GM19467 (cell line): ENCODE measurements around the gene UQCRFS1.

ENCODE experiments used
- ATAC-seq: cut with Tn5 transposase; IDR thresholded peaks from one replicate; pipeline ENCODE4 v1.9.1; 2021; ENCODE audit warnings: mild to moderate bottlenecking, moderate library complexity; ENCODE audit not compliant: unreplicated experiment

Gene UQCRFS1

DNA sequence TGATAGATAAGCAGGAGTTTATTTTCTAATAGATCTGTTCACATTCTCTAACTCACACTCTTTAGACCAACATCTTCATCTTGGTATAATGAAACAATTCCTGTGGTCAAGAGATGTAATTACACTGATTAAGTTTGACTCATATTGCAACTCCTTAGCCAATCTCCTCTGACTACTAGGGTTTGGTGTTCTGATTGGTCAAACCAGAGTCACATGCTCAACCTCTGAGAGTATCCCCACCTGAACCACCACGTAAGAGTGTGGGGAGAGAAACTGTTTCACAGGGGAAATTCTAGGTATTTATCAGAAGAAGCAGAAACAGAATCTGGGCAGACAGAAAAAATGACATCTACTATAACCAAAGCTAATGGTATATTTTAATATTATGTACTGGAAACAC is 42.4 kb downstream of the UQCRFS1 start:
- no peak for ATAC-seq

DNA sequence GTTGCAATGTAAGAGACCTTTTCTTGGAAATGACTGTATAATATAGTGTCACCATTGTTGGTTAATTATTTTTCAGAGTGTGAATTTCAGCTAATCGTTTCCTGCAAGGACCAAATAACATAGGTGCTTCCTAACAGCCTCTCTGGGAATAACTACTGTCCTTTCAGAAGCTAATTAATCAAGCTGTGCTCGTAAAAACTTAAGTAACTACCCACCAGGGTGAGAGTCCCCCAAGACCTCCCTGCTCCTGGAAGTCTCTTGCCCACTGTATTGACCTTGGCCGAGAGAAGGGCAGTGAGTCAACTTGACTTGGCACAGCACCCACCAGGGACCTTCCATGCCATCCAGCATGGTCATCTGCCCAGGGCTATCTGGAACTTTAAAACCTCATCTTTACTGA is 50.3 kb downstream of the UQCRFS1 start:
- ATAC-seq: no peak

- ATAC-seq: no peak
Measured at GRCh38 chr19:29155683-29156082, 57.3 kb downstream of the UQCRFS1 start.
